Measurements from ENCODE around the gene ZNF521. TPM values are rescaled to one million over a fixed set of nuclear protein-coding genes. Genes with fewer than 3 reads are reported as not detected.
A peak's percentile ranks its signal among the peaks of the same experiment; 100 is the strongest.

ZNF521 gene
- total and polyA plus RNA-seq, 10 of the 15 experiments (the other 5 are each of a cell fraction or from before 2014, with no cell fraction given), result 0.02 to 0.05 (median 0.04) TPM; not detected in 6

DNA sequence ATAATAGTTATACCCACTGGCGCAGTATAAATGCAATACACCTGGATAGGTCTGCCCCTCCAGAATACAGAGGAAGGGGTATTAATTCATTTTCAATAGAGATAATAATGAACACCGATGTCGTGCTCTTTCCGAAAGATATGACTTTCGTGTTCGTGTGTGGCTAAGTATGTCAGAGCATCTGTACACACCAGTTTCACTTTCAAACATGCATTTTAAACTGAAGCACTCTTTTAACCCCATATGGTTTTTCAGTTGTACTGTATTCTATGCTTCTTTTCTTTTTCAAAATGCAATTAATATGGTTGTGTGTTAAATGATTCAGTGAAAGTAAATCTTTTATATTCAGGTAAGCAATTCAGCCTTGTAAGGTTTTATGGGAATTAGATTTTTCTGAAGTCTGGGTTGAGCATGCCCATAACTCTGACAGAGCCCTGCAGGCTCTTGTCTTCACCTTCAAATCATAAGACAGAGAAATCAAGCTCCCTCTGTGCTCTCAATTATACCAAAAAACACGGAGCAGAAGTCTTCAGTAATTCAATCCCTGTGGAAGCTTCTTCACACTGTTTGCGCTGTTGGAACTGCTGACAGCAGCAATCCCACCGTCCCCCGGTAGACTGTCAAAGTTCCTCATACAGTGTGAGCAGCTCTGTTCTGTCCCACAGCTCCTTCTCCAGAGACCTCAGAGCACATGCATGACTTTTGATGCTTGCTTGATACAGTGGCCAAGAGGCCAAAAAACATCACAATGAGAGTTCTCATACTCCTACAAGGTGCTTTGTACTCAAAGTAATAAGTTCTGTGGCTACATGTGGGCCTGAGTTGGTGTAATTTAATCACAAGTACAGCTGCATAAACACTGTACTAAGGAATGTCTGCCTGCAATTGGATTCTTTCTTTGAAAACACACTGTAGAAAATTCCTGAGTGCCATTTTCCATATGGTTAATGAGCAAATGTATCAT is 186.8 kb downstream of the ZNF521 start (continued):
- TF ChIP-seq, protein P1, sequence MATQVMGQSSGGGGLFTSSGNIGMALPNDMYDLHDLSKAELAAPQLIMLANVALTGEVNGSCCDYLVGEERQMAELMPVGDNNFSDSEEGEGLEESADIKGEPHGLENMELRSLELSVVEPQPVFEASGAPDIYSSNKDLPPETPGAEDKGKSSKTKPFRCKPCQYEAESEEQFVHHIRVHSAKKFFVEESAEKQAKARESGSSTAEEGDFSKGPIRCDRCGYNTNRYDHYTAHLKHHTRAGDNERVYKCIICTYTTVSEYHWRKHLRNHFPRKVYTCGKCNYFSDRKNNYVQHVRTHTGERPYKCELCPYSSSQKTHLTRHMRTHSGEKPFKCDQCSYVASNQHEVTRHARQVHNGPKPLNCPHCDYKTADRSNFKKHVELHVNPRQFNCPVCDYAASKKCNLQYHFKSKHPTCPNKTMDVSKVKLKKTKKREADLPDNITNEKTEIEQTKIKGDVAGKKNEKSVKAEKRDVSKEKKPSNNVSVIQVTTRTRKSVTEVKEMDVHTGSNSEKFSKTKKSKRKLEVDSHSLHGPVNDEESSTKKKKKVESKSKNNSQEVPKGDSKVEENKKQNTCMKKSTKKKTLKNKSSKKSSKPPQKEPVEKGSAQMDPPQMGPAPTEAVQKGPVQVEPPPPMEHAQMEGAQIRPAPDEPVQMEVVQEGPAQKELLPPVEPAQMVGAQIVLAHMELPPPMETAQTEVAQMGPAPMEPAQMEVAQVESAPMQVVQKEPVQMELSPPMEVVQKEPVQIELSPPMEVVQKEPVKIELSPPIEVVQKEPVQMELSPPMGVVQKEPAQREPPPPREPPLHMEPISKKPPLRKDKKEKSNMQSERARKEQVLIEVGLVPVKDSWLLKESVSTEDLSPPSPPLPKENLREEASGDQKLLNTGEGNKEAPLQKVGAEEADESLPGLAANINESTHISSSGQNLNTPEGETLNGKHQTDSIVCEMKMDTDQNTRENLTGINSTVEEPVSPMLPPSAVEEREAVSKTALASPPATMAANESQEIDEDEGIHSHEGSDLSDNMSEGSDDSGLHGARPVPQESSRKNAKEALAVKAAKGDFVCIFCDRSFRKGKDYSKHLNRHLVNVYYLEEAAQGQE (IDR thresholded peaks at IDR 0.05; ENCODE audit: low read depth, low read length), result no peak
- TF ChIP-seq, protein P2, sequence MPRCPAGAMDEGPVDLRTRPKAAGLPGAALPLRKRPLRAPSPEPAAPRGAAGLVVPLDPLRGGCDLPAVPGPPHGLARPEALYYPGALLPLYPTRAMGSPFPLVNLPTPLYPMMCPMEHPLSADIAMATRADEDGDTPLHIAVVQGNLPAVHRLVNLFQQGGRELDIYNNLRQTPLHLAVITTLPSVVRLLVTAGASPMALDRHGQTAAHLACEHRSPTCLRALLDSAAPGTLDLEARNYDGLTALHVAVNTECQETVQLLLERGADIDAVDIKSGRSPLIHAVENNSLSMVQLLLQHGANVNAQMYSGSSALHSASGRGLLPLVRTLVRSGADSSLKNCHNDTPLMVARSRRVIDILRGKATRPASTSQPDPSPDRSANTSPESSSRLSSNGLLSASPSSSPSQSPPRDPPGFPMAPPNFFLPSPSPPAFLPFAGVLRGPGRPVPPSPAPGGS (IDR thresholded peaks at IDR 0.05; ENCODE audit: borderline replicate concordance, insufficient read depth, low read depth, low read length, poor library complexity, severe bottlenecking), result no peak
- no peak for TF ChIP-seq MYC (IDR thresholded peaks at IDR 0.05; ENCODE audit: insufficient read depth, insufficient read length, insufficient replicate concordance, low read length, severe bottlenecking)
- TF ChIP-seq ZBED1 (IDR thresholded peaks at IDR 0.05; ENCODE audit: borderline replicate concordance), result no peak
- TF ChIP-seq, protein P3, sequence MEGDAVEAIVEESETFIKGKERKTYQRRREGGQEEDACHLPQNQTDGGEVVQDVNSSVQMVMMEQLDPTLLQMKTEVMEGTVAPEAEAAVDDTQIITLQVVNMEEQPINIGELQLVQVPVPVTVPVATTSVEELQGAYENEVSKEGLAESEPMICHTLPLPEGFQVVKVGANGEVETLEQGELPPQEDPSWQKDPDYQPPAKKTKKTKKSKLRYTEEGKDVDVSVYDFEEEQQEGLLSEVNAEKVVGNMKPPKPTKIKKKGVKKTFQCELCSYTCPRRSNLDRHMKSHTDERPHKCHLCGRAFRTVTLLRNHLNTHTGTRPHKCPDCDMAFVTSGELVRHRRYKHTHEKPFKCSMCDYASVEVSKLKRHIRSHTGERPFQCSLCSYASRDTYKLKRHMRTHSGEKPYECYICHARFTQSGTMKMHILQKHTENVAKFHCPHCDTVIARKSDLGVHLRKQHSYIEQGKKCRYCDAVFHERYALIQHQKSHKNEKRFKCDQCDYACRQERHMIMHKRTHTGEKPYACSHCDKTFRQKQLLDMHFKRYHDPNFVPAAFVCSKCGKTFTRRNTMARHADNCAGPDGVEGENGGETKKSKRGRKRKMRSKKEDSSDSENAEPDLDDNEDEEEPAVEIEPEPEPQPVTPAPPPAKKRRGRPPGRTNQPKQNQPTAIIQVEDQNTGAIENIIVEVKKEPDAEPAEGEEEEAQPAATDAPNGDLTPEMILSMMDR (IDR thresholded peaks at IDR 0.05 in 2 of 3, conservative IDR thresholded peaks at IDR 0.05 in 1 of 3; ENCODE audit: control insufficient read depth in 2 of 3, extremely low read depth in 1 of 3, insufficient read depth in 1 of 3, low read depth in 3 of 3, low read length in 3 of 3), result no peak
- TF ChIP-seq NFIC (IDR thresholded peaks at IDR 0.05; ENCODE audit: low read depth, low read length), result 0 out of 2 replicates have a peak, but pooled peaks have one; percentile 28
- TF ChIP-seq, protein P4, sequence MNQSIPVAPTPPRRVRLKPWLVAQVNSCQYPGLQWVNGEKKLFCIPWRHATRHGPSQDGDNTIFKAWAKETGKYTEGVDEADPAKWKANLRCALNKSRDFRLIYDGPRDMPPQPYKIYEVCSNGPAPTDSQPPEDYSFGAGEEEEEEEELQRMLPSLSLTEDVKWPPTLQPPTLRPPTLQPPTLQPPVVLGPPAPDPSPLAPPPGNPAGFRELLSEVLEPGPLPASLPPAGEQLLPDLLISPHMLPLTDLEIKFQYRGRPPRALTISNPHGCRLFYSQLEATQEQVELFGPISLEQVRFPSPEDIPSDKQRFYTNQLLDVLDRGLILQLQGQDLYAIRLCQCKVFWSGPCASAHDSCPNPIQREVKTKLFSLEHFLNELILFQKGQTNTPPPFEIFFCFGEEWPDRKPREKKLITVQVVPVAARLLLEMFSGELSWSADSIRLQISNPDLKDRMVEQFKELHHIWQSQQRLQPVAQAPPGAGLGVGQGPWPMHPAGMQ (IDR thresholded peaks at IDR 0.05; ENCODE audit: borderline replicate concordance), result no peak
- TF ChIP-seq CHD2 (IDR thresholded peaks at IDR 0.05; ENCODE audit: borderline replicate concordance, low read depth, low read length), result peak; percentile 17; the same call in 1 of the 2 replicates
- no peak for TF ChIP-seq ZNF217 (IDR thresholded peaks at IDR 0.05)
- TF ChIP-seq SPI1 (IDR thresholded peaks at IDR 0.05; ENCODE audit: borderline replicate concordance, insufficient read depth, low read depth, low read length), result no peak
- TF ChIP-seq CBFB (IDR thresholded peaks at IDR 0.05; ENCODE audit: low read depth), result no peak
- no peak for TF ChIP-seq IKZF1 (conservative IDR thresholded peaks at IDR 0.05)
